Activated naive CD8-positive, alpha-beta T cell treated with anti-CD3 and anti-CD28 coated beads, Interleukin-2, amount 10 ng/mL, durations not matched to agents 7 days and 5 days (primary cell): ENCODE measurements around the gene ZNF154. TPM values are rescaled to one million over a fixed set of nuclear protein-coding genes. Genes with fewer than 3 reads are reported as not detected.

ENCODE experiments used
- ATAC-seq: fragments of 150-1000 bp; cut with Tn5 transposase; one replicate; pipeline ENCODE4 v1.10.0; 2021; ENCODE audit warnings: low read depth, moderate library complexity
- POLR2A ChIA-PET: fragments of 350-600 bp; sonication (Branson Sonifier 250); formaldehyde crosslinking; loops from one replicate; lab custom pipeline; 2021; ENCODE audit warnings: antibody characterized with exemption; lab: Charles Lee
- DNase-seq: peaks from one replicate; pipeline ENCODE4 v3.0.0; 2021
- H3K27ac Mint-ChIP-seq: one replicate; pipeline ENCODE4 v1.8.0; 2022; ENCODE audit warnings: mild to moderate bottlenecking, mixed read lengths
- H3K27me3 Mint-ChIP-seq: one replicate; pipeline ENCODE4 v1.8.0; 2022; ENCODE audit warnings: mild to moderate bottlenecking, moderate library complexity, mixed read lengths
- H3K36me3 Mint-ChIP-seq: one replicate; pipeline ENCODE4 v1.8.0; 2021; ENCODE audit warnings: mild to moderate bottlenecking, mixed read lengths
- H3K4me1 Mint-ChIP-seq: one replicate; pipeline ENCODE4 v1.8.0; 2021; ENCODE audit warnings: mixed read lengths
- H3K4me3 Mint-ChIP-seq: one replicate; pipeline ENCODE4 v1.8.0; 2022; ENCODE audit warnings: mild to moderate bottlenecking, moderate library complexity, mixed read lengths
- H3K9me3 Mint-ChIP-seq: one replicate; pipeline ENCODE4 v1.8.0; 2021; ENCODE audit warnings: mixed read lengths
- total RNA-seq, 2 experiments: library from RNA; stranded (reverse); gene quantifications; one replicate each; pipeline ENCODE4 v1.2.3, GENCODE V29; 2021

ZNF154 gene
- total RNA-seq, 2 experiments from 2014 or later, result 14.9 to 17.3 TPM

DNA sequence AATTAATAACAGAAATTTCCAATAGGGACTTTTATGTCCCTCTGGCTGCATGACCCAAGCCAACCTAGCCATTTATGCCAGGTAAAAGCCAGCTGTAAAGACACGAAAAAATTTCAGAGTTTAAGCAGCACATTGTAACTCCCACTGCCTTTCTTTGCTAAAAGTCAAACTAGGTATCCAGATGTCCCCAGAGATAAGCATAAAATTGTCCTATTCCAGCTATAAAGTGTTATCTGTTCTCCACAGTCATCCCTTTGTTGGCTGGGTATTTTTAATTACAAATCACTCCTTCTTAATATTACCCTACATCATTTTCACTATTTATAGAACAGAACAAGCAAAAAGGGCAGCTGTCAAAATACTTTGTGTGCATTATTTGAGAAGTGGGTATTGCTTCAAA lies 3.2 kb upstream of the ZNF154 start:
- POLR2A ChIA-PET, result no interaction called here
- no peak for DNase-seq
- H3K36me3 Mint-ChIP-seq, result peaks cover 46% of the 10 kb centered on the region

DNA sequence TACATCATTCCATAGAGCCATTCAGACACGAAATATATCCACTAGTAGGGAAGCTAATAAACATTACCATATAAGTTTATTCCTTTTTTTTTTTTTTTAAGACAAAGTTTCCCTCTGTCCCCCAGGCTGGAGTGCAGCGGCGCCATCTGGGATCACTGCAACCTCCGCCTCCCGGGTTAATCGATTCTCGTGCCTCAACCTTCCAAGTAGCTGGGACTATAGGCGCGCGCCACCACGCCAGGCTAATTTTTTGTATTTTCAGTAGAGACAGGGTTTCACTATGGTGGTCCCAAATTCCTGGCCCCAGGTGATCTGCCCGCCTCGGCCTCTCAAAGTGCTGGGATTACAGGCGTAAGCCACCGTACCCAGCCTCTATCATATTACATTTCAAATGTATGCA lies 612 bp upstream of the ZNF154 start:
- Mint-ChIP-seq H3K27ac (peak overlapping the region; percentile 91), H3K4me3 (peak overlapping the region; percentile 89), H3K36me3 (peaks cover 50% of the 10 kb centered on the region), H3K27me3 (no peaks in the 10 kb centered on the region), H3K4me1 (peaks cover 17% of the 10 kb centered on the region), H3K9me3 (peaks cover 34% of the 10 kb centered on the region)
- ATAC-seq (no peak), DNase-seq (no peak)
- POLR2A ChIA-PET, result interaction anchor here (0.7 to 2.2 kb wide), 9 partner anchors 8 to 474 kb away, joined by 3 to 16 read pairs (median 3); partner anchors contain the start of genes ZNF530, ZNF551 and ZNF671

More for the DNA sequence above, 3.2 kb upstream of the ZNF154 start:
- Mint-ChIP-seq H3K27ac (no peak overlapping the region), H3K9me3 (peaks cover 26% of the 10 kb centered on the region), H3K4me3 (no peak overlapping the region), H3K27me3 (no peaks in the 10 kb centered on the region), H3K4me1 (peaks cover 14% of the 10 kb centered on the region)
- ATAC-seq, result no peak

GRCh38 chr19:57706346-57706745 lies 2.7 kb downstream of the ZNF154 start:
- H3K36me3 Mint-ChIP-seq, result peaks cover 68% of the 10 kb centered on the region
- H3K9me3 Mint-ChIP-seq, result peaks cover 44% of the 10 kb centered on the region
- no peak overlapping the region for H3K4me3 Mint-ChIP-seq
- POLR2A ChIA-PET, result no interaction called here
- no peak overlapping the region for H3K27ac Mint-ChIP-seq
- no peaks in the 10 kb centered on the region for H3K27me3 Mint-ChIP-seq
- no peak for DNase-seq
- ATAC-seq, result no peak
- H3K4me1 Mint-ChIP-seq, result peaks cover 19% of the 10 kb centered on the region

GRCh38 chr19:57701625-57702024 lies 7.4 kb downstream of the ZNF154 start:
- Mint-ChIP-seq H3K9me3 (peaks cover 56% of the 10 kb centered on the region), H3K27ac (no peak overlapping the region), H3K4me3 (no peak overlapping the region), H3K27me3 (no peaks in the 10 kb centered on the region), H3K4me1 (peaks cover 2% of the 10 kb centered on the region), H3K36me3 (peaks cover 89% of the 10 kb centered on the region)
- DNase-seq (no peak), ATAC-seq (no peak)
- POLR2A ChIA-PET, result no interaction called here

DNA sequence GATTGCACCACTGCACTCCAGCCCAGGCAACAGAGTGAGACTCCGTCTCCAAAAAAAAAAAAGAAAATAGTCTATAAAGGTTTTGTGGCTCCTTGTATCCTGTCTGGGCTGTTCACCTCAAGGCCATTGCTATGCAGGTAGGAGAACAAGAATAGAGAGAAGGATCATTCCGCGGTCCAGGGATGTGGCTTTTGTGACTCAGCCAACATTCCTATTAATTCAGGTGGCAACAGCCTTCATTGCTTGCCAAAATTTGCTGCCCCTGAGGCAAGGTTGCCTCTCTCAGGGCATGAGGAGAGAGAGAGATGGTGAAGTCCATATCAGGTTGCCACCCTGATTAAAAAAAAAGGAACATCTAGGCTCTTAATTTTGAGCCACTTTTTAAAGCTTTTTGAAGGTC lies 19.3 kb downstream of the ZNF154 start:
- H3K4me1 Mint-ChIP-seq, result no peaks in the 10 kb centered on the region
- ATAC-seq (no peak), DNase-seq (no peak)
- H3K27ac Mint-ChIP-seq, result no peak overlapping the region
- H3K27me3 Mint-ChIP-seq, result no peaks in the 10 kb centered on the region
- POLR2A ChIA-PET, result interaction anchor here (0.7 kb wide), 1 partner anchor 18 kb away, joined by 3 read pairs; no protein-coding TSS in a partner anchor
- peaks cover 86% of the 10 kb centered on the region for H3K36me3 Mint-ChIP-seq
- H3K9me3 Mint-ChIP-seq, result peaks cover 45% of the 10 kb centered on the region
- no peak overlapping the region for H3K4me3 Mint-ChIP-seq

- Mint-ChIP-seq H3K4me3 (no peak overlapping the region), H3K4me1 (peaks cover 11% of the 10 kb centered on the region), H3K27me3 (no peaks in the 10 kb centered on the region), H3K27ac (no peak overlapping the region), H3K9me3 (peaks cover 52% of the 10 kb centered on the region), H3K36me3 (peaks cover 87% of the 10 kb centered on the region)
- ATAC-seq (no peak), DNase-seq (no peak)
- POLR2A ChIA-PET, result no interaction called here
Measured at GRCh38 chr19:57688011-57688763, 20.8 kb downstream of the ZNF154 start.

DNA sequence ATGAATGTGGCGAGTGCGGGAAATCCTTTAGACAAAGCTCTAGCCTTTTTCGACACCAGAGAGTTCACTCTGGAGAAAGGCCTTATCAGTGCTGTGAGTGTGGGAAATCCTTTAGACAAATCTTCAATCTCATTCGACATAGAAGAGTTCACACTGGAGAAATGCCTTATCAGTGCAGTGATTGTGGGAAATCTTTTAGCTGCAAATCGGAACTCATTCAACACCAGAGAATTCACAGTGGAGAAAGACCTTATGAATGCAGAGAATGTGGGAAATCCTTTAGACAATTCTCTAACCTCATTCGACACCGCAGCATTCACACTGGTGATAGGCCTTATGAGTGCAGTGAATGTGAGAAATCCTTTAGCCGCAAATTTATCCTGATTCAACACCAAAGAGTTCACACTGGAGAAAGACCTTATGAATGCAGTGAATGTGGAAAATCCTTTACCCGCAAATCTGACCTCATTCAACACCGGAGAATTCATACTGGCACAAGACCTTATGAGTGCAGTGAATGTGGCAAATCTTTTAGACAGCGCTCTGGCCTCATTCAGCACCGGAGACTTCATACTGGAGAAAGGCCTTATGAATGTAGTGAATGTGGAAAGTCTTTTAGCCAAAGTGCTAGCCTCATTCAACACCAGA lies 21.5 kb downstream of the ZNF154 start:
- H3K4me3 Mint-ChIP-seq, result no peak overlapping the region
- H3K36me3 Mint-ChIP-seq, result peaks cover 88% of the 10 kb centered on the region
- peaks cover 18% of the 10 kb centered on the region for H3K4me1 Mint-ChIP-seq
- POLR2A ChIA-PET, result no interaction called here
- no peak for DNase-seq
- ATAC-seq, result no peak
- H3K27ac Mint-ChIP-seq, result no peak overlapping the region
- H3K27me3 Mint-ChIP-seq, result no peaks in the 10 kb centered on the region
- H3K9me3 Mint-ChIP-seq, result peaks cover 53% of the 10 kb centered on the region

- no peak overlapping the region for H3K27ac Mint-ChIP-seq
- DNase-seq, result no peak
- H3K4me3 Mint-ChIP-seq, result no peak overlapping the region
- H3K9me3 Mint-ChIP-seq, result peaks cover 53% of the 10 kb centered on the region
- H3K36me3 Mint-ChIP-seq, result peaks cover 89% of the 10 kb centered on the region
- peaks cover 21% of the 10 kb centered on the region for H3K4me1 Mint-ChIP-seq
- POLR2A ChIA-PET, result no interaction called here
- no peak for ATAC-seq
- H3K27me3 Mint-ChIP-seq, result no peaks in the 10 kb centered on the region
Measured at GRCh38 chr19:57686727-57687126, 22.3 kb downstream of the ZNF154 start.

DNA sequence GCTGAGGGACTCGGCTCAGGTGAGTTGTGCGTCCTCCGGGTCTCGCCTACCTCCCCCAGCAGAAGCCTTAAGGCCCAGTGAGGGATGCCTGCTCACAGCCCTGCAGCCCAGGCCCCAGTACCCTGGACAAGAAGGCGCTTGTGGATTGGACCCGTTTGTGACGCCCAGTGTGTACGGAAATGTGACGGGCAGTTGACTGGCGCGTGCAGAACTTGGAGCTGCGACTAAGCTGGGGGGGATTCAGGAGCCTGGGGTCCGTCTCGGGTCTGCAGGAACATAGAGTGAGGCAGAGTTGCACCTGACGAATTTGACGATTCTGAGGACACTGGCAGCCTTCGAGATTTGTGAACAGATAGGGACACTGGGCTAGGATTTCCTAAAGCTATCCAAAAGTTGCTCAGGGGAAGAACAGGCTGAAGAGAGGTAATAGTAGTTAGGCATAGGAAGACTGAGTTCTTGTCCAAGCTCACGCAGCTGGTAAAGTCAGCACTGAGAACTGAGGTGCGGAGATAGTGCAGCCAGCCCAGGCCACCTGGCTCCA lies 26.7 kb downstream of the ZNF154 start:
- POLR2A ChIA-PET, result interaction anchor here (0.9 to 2.1 kb wide), 8 partner anchors 27 to 377 kb away, joined by 3 to 12 read pairs (median 6); partner anchors contain the start of genes ZNF135, ZNF154, ZNF211 and ZNF417
- H3K4me3 Mint-ChIP-seq, result peak overlapping the region; percentile 93
- peak overlapping the region; percentile 93 for H3K27ac Mint-ChIP-seq
- H3K27me3 Mint-ChIP-seq, result no peaks in the 10 kb centered on the region
- no peak for ATAC-seq
- peaks cover 45% of the 10 kb centered on the region for H3K9me3 Mint-ChIP-seq
- H3K36me3 Mint-ChIP-seq, result peaks cover 55% of the 10 kb centered on the region
- peaks cover 21% of the 10 kb centered on the region for H3K4me1 Mint-ChIP-seq
- no peak for DNase-seq

GRCh38 chr19:57675881-57676280 lies 33.1 kb downstream of the ZNF154 start:
- Mint-ChIP-seq H3K4me1 (no peaks in the 10 kb centered on the region), H3K4me3 (no peak overlapping the region), H3K27me3 (peaks cover 3% of the 10 kb centered on the region), H3K9me3 (peaks cover 17% of the 10 kb centered on the region), H3K27ac (no peak overlapping the region), H3K36me3 (peaks cover 5% of the 10 kb centered on the region)
- POLR2A ChIA-PET, result no interaction called here
- ATAC-seq (no peak), DNase-seq (no peak)

- POLR2A ChIA-PET, result interaction anchor here (1.3 kb wide), 1 partner anchor 9 kb away, joined by 3 read pairs; the partner anchor contains the start of gene ZNF551
- peaks cover 11% of the 10 kb centered on the region for H3K9me3 Mint-ChIP-seq
- H3K4me1 Mint-ChIP-seq, result no peaks in the 10 kb centered on the region
- peaks cover 3% of the 10 kb centered on the region for H3K36me3 Mint-ChIP-seq
- ATAC-seq, result no peak
- no peak overlapping the region for H3K4me3 Mint-ChIP-seq
- no peak overlapping the region for H3K27ac Mint-ChIP-seq
- H3K27me3 Mint-ChIP-seq, result peaks cover 5% of the 10 kb centered on the region
- no peak for DNase-seq
Measured at GRCh38 chr19:57672466-57672865, 36.5 kb downstream of the ZNF154 start.

GRCh38 chr19:57671124-57671895 lies 37.7 kb downstream of the ZNF154 start:
- Mint-ChIP-seq H3K9me3 (peaks cover 8% of the 10 kb centered on the region), H3K27ac (no peak overlapping the region), H3K4me1 (no peaks in the 10 kb centered on the region), H3K4me3 (no peak overlapping the region), H3K36me3 (peaks cover 3% of the 10 kb centered on the region), H3K27me3 (peaks cover 7% of the 10 kb centered on the region)
- DNase-seq, result no peak
- ATAC-seq, result no peak
- POLR2A ChIA-PET, result no interaction called here

DNA sequence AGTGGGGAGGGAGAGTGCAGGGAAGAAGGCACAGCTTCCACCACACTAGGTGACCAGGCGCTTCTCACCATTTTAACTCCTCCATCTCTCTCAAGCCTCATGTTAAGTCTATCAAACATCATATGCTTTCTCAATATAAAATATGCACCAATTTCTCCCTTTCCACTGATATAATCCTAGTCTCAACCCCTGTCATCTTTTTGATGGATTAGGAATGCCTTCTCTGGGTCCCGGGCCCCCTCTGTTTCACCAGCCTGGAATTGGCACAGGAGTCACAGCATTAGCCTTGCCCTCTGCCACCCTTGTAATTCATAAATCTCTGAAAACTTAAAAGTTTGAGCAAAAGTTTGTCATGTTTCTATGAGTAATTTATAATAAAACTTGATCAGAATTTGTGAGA lies 40.4 kb downstream of the ZNF154 start, which contains the start of gene ZSCAN4:
Gene ZSCAN4, plus strand, starts transcription at position 301 of the 400 bp plus-strand sequence. CDS start 7,211 bp downstream, outside the sequence.
- peaks cover 2% of the 10 kb centered on the region for H3K4me1 Mint-ChIP-seq
- peaks cover 27% of the 10 kb centered on the region for H3K27me3 Mint-ChIP-seq
- no peak within 1 kb of the TSS for H3K4me3 Mint-ChIP-seq
- DNase-seq (no peak), ATAC-seq (no peak)
- H3K9me3 Mint-ChIP-seq, result peaks cover 3% of the 10 kb centered on the region
- POLR2A ChIA-PET, result no interaction called here
- H3K36me3 Mint-ChIP-seq, result peaks cover 3% of the 10 kb centered on the region
- H3K27ac Mint-ChIP-seq, result no peak within 1 kb of the TSS
